Upper lobe of left lung (tissue), 6 donors: ENCODE data around the gene C10orf143. TPM values are rescaled to one million over a fixed set of nuclear protein-coding genes. Genes with fewer than 3 reads are reported as not detected.
"Not testable (repeated sequence)": the region's sequence is repeated elsewhere in the genome, so short reads cannot be mapped to it uniquely, and the experiment has no call there.

ENCODE experiments used
- ATAC-seq, 2 donors: fragments of 200-7000 bp; cut with Tn5 transposase; one replicate each; pipeline ENCODE4 v1.9.1; 2022; ENCODE audit warnings: mild to moderate bottlenecking in 2 of 2, moderate library complexity in 2 of 2; ENCODE audit not compliant: low FRiP score in 2 of 2
- DNase-seq, 2 donors: peaks; one replicate each; pipeline ENCODE4 v3.0.0-alpha.2; 2019 to 2020
- H3K27ac ChIP-seq, 4 donors: fragments of 200-600 bp; sonication (generic); one replicate each; pipeline ENCODE4 v1.5.1; 2016 to 2019
- H3K27me3 ChIP-seq, 4 donors: fragments of 200-600 bp; sonication (generic); one replicate each; pipeline ENCODE4 v1.5.1; 2017 to 2019
- H3K36me3 ChIP-seq, 4 donors: fragments of 200-600 bp; sonication (generic); one replicate each; pipeline ENCODE4 v1.5.1; 2016 to 2019
- H3K4me1 ChIP-seq, 4 donors: fragments of 200-600 bp; sonication (generic); one replicate each; pipeline ENCODE4 v1.5.1; 2018 to 2019
- H3K4me3 ChIP-seq, 4 donors: fragments of 200-600 bp; sonication (generic); one replicate each; pipeline ENCODE4 v1.5.1; 2017 to 2019; ENCODE audit warnings: mild to moderate bottlenecking in 2 of 4, moderate library complexity in 1 of 4
- H3K9me3 ChIP-seq, 4 donors: fragments of 200-600 bp; sonication (generic); one replicate each; pipeline ENCODE4 v1.5.1; 2018 to 2019
- EP300 ChIP-seq, 4 donors: sonication (generic); formaldehyde crosslinking; IDR thresholded peaks; one replicate each; pipeline ENCODE4 v1.5.1; 2017; ENCODE audit warnings: antibody characterized with exemption in 4 of 4, control low read depth in 2 of 4
- POLR2A ChIP-seq, 4 donors: fragments of 450-650 bp; IDR thresholded peaks; one replicate each; pipeline ENCODE4 v1.5.1; 2016 to 2017; ENCODE audit warnings: antibody characterized with exemption in 4 of 4, mild to moderate bottlenecking in 2 of 4
- POLR2AphosphoS5 ChIP-seq, 2 donors: sonication (generic); formaldehyde crosslinking; IDR thresholded peaks; one replicate each; pipeline ENCODE4 v1.5.1; 2017; ENCODE audit warnings: antibody characterized with exemption in 2 of 2
- WGBS, 2 donors: methylation state at CpG; one replicate each; pipeline ENCODE4 v1.1.5; 2017 to 2018; 5-methylcytosine and 5-hydroxymethylcytosine counted together
- total RNA-seq, 6 donors: library from RNA; depleted of rRNA in 4 of 6; stranded (reverse); fragments of >200 nt in 4 of 6; gene quantifications; one replicate each; pipeline versions ENCODE4 v1.1.0 to v1.2.1, GENCODE V29; 2016 to 2021
- TF ChIP-seq, protein P1 (sequence below), 6 experiments: fragments of 450-650 bp in 4 of 6; fragments of 200-600 bp in 2 of 6; sonication (generic) in 2 of 6; IDR thresholded peaks; one replicate each; pipeline ENCODE4 v1.5.1; 2016 to 2019; ENCODE audit warnings: antibody characterized with exemption in 6 of 6
- donor health status: DM: no; HTN: no; CAD: no; lungs with moderate emphysema.
- donor health status: DM: no; HTN: yes; CAD: no; lungs with severe emphysema.

The C10orf143 gene
- total RNA-seq, 6 donors from 2014 or later: 0.55 to 6.0 (median 4.4) TPM; not detected in 1

- no peak for ATAC-seq
- TF ChIP-seq, protein P1, sequence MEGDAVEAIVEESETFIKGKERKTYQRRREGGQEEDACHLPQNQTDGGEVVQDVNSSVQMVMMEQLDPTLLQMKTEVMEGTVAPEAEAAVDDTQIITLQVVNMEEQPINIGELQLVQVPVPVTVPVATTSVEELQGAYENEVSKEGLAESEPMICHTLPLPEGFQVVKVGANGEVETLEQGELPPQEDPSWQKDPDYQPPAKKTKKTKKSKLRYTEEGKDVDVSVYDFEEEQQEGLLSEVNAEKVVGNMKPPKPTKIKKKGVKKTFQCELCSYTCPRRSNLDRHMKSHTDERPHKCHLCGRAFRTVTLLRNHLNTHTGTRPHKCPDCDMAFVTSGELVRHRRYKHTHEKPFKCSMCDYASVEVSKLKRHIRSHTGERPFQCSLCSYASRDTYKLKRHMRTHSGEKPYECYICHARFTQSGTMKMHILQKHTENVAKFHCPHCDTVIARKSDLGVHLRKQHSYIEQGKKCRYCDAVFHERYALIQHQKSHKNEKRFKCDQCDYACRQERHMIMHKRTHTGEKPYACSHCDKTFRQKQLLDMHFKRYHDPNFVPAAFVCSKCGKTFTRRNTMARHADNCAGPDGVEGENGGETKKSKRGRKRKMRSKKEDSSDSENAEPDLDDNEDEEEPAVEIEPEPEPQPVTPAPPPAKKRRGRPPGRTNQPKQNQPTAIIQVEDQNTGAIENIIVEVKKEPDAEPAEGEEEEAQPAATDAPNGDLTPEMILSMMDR (IDR thresholded peaks at IDR 0.05): no peak
- TF ChIP-seq POLR2AphosphoS5 (IDR thresholded peaks at IDR 0.05) (no peak), EP300 (IDR thresholded peaks at IDR 0.05) (no peak), POLR2A (IDR thresholded peaks at IDR 0.05) (no peak)
- no peaks in the 10 kb centered on the region for H3K36me3 ChIP-seq
- H3K27ac ChIP-seq: no peak overlapping the region
- H3K4me1 ChIP-seq: peaks cover 0 to 5% (median 0%) of the 10 kb centered on the region in 4 donors
- no peak overlapping the region for H3K4me3 ChIP-seq
- 37 to 41% methylated on average over 3 of the region's 3 CpGs for WGBS, 2 donors
- peaks cover 0 to 9% (median 3%) of the 10 kb centered on the region in 4 donors for H3K27me3 ChIP-seq
- DNase-seq: no peak
- no peaks in the 10 kb centered on the region for H3K9me3 ChIP-seq
Observed at GRCh38 chr10:130128062-130128781, 17.6 kb upstream of the C10orf143 start.

- ATAC-seq (peak; percentile 58 to 88), DNase-seq (peak in 1 of 2 donors; percentile 54)
- Histone ChIP-seq H3K4me3 (no peak overlapping the region), H3K9me3 (no peaks in the 10 kb centered on the region), H3K36me3 (no peaks in the 10 kb centered on the region), H3K4me1 (peaks cover 0 to 5% (median 0%) of the 10 kb centered on the region in 4 donors), H3K27me3 (peaks cover 0 to 9% (median 3%) of the 10 kb centered on the region in 4 donors), H3K27ac (no peak overlapping the region)
- TF ChIP-seq, protein P1 (IDR thresholded peaks at IDR 0.05): peak; percentile 45 to 76 (median 67)
- no peak for TF ChIP-seq POLR2AphosphoS5 (IDR thresholded peaks at IDR 0.05)
- 11 to 14% methylated on average over 10 of the region's 10 CpGs for WGBS, 2 donors
Observed at GRCh38 chr10:130127364-130128061, 16.9 kb upstream of the C10orf143 start.

DNA sequence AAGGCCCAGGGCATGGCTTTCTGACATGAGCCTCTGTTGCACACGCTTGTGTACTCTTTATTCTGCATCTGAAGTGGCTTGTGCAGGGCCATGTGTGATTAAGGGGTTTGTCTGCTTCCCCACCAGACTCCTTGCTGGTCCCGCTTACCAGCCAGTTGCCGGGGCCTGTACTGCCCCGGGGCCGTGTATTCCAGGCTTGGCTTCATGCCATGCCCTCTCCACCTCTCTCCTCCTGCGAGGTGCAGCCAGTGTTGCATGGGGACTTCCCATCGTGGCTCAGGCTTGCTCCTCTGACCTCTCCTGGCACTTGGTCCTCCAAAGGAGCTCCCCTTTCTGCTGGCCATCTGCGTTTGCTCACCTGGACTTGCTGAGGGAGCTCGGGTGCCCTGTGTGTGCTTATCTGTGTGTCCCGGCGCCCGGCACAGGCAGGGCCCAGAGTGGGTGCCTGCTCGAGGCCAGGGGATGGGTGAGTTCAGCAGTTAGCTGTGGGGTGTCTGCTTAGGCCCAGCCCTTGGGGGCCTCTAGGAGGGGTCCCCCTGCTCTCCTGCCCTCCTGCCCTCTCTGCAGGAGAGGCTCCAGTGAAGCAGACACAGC is 11.0 kb upstream of the C10orf143 start:
- ATAC-seq (peak; percentile 47 to 67), DNase-seq (peak in 1 of 2 donors; percentile 71)
- Histone ChIP-seq H3K27ac (no peak overlapping the region), H3K4me3 (no peak overlapping the region), H3K4me1 (no peaks in the 10 kb centered on the region), H3K27me3 (no peaks in the 10 kb centered on the region), H3K36me3 (no peaks in the 10 kb centered on the region), H3K9me3 (peaks cover 0 to 7% (median 4%) of the 10 kb centered on the region in 4 donors)
- WGBS, 2 donors: 54 to 56% methylated on average over 5 to 13 of the region's 13 CpGs
- TF ChIP-seq, protein P1 (IDR thresholded peaks at IDR 0.05): no peak
- no peak for TF ChIP-seq POLR2AphosphoS5 (IDR thresholded peaks at IDR 0.05)
- no peak for TF ChIP-seq POLR2A (IDR thresholded peaks at IDR 0.05)
- no peak for TF ChIP-seq EP300 (IDR thresholded peaks at IDR 0.05)

GRCh38 chr10:130117535-130117934 is 6.9 kb upstream of the C10orf143 start:
- H3K27ac ChIP-seq, H3K4me3 ChIP-seq, H3K27me3 ChIP-seq, H3K9me3 ChIP-seq, H3K4me1 ChIP-seq, DNase-seq, ATAC-seq, H3K36me3 ChIP-seq: not testable (repeated sequence)
- 50 to 63% methylated on average over 6 of the region's 6 CpGs for WGBS, 2 donors

GRCh38 chr10:130116942-130117341 is 6.3 kb upstream of the C10orf143 start:
- H3K36me3 ChIP-seq, H3K9me3 ChIP-seq, DNase-seq, ATAC-seq, H3K4me3 ChIP-seq, H3K27ac ChIP-seq, H3K4me1 ChIP-seq, H3K27me3 ChIP-seq: not testable (repeated sequence)
- 90 to 99% methylated on average over 4 of the region's 4 CpGs for WGBS, 2 donors
